ACHN (cell line): ENCODE data around the gene PRKG1.

Source experiments
- DNase-seq: peaks from one replicate; pipeline ENCODE4 v3.0.0-alpha.2; 2015
- in situ Hi-C: cut with HindIII; loops from 2 replicates; pipeline ENCODE4 v1.10.0; 2017; ENCODE audit warnings: low sequenced_read_pairs, low pct_ligation_motif_present, low pct_unique_long_range_greater_than_20kb

Gene PRKG1

DNA sequence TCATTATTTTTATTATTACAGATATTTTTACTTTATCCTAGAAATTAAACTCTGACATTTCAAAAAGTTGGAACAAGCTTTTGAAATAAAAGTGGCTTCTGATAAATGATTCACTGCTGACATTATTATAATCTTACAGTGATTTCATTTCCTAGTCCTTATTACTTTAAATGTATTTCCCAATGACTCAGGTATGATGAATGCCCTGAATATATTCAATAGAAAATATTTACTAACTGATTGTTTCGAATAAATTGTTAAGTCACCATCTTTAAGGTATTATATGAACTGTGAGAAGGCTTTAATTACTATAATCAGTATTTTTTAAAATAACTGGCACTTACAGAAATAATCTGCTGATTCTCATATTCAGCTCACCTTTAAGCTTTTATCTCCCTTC lies 1261.4 kb downstream of the PRKG1 start:
- no peak for DNase-seq
- in situ Hi-C loops = no loop called here

GRCh38 chr10:52337225-52337624 lies 1262.9 kb downstream of the PRKG1 start:
- in situ Hi-C loops = no loop called here
- no peak for DNase-seq

DNA sequence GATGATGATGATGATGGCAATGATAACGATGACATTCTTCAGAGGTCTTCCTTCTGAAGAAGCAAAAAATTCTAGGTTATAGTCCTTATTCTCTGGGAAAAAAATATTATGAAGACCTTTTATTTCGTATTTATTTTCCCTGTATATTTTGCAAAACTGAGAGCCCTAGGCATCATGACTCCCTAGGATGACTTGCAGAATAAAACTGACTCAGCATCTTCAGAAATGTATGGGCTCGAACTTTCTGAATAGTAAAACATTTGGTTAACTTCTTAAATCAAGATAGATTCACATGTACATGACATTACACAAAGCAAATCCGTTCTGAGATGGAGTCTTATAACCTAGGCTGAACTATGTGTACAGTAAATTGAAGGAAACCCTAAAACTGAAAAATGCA lies 1269.2 kb downstream of the PRKG1 start:
- in situ Hi-C loops = no loop called here
- no peak for DNase-seq

DNA sequence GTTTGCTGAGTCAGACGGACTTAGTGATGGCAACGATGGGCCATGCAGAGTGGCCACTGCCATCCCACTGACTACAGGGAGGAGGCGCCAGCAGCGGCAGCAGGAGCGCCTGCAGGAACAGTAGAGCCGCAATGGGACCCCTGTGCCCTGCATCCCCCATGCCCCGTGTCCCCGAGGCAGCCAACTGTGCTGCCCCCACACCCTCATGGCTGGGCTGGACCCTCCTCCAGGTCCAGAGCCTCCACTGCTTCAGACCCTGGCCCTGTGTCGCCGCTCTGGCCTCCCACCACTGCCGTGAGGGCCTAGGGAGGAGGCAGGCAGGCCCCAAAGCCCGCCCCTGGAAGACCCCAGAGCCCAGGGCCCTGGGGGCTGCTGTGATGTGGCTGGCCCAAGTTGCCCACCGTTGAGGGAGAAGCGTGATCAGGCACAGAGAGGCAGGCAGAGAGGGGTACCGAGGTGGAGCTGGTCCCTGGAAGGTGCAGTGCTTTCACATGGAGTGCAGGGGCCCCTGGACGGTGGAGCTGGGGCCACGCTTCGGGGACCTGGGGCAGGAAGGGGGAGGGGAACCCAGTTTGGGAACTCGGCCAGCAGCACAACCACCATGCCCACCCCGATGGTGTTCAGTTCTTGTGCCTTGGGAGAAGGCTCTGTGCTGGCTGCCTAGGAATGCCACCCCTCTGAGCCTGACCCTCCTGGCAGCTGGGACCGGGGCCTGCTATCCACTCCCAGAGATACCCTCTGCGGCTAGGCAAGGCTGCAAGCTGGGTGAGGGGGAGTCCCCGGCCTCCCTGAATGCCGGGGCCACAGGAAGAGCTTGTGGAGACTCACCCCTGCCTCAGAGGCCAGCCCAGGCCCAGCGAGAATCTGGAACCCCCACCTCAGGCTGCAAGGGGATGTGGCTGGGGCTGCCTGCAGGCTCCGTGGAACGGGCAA lies 1272.4 kb downstream of the PRKG1 start:
- no peak for DNase-seq
- in situ Hi-C loops = no loop called here

GRCh38 chr10:52347327-52347667 lies 1273.0 kb downstream of the PRKG1 start:
- DNase-seq = no peak
- in situ Hi-C loops = no loop called here
